Body of pancreas (tissue), 4 donors: ENCODE measurements around the gene CLPTM1L. TPM values are rescaled to one million over a fixed set of nuclear protein-coding genes. Genes with fewer than 3 reads are reported as not detected.

Source experiments
- ATAC-seq: fragments of 150-250 bp; one replicate; pipeline ENCODE4 v1.9.1; 2016
- DNase-seq, 4 donors: peaks; one replicate each; pipeline ENCODE4 v3.0.0-alpha.2; 2019
- H3K27ac ChIP-seq, 4 donors: fragments of 200-600 bp; sonication (generic); 1 replicate in 3 of 4; 2 replicates in 1 of 4; pipeline versions ENCODE4 v1.5.1 to v1.6.1; 2016 to 2019; ENCODE audit warnings: mild to moderate bottlenecking in 1 of 4, mixed read lengths in 1 of 4, moderate library complexity in 1 of 4
- H3K27me3 ChIP-seq, 2 donors: fragments of 200-600 bp; sonication (generic); one replicate each; pipeline ENCODE4 v1.6.0; 2016; ENCODE audit warnings: mild to moderate bottlenecking in 1 of 2
- H3K36me3 ChIP-seq, 2 donors: fragments of 200-600 bp; sonication (generic); replicated peaks in 1 of 2; 2 replicates each; pipeline ENCODE4 v1.5.1; 2016; ENCODE audit warnings: low read depth in 2 of 2; ENCODE audit not compliant: insufficient read depth in 1 of 2
- H3K4me1 ChIP-seq: fragments of 200-600 bp; sonication (generic); one replicate; pipeline ENCODE4 v1.6.0; 2016
- H3K4me3 ChIP-seq, 2 donors: fragments of 200-600 bp; sonication (generic); 1 replicate in 1 of 2; 2 replicates in 1 of 2; pipeline ENCODE4 v1.5.1; 2016 to 2019
- H3K9me3 ChIP-seq, 3 donors: fragments of 200-600 bp; sonication (generic); 1 replicate in 2 of 3; 2 replicates in 1 of 3; pipeline ENCODE4 v1.5.1; 2016
- POLR2A ChIP-seq, 3 donors: fragments of 450-650 bp; IDR thresholded peaks; one replicate each; pipeline ENCODE4 v1.6.1; 2016; ENCODE audit warnings: antibody characterized with exemption in 3 of 3, mild to moderate bottlenecking in 2 of 3
- WGBS, 2 donors: methylation state at CpG; one replicate each; pipeline ENCODE4 v1.1.5; 2017; 5-methylcytosine and 5-hydroxymethylcytosine counted together
- intact Hi-C: fragments of 100-400 bp; cut with DNase I; formaldehyde crosslinking; loops from one replicate; pipeline ENCODE4 v1.15.1; 2023
- total RNA-seq, 2 donors: library from RNA; depleted of rRNA; stranded (reverse); fragments of >200 nt; gene quantifications; one replicate each; pipeline ENCODE4 v1.1.0, GENCODE V29; 2016
- TF ChIP-seq, protein P1 (sequence below), 7 experiments: fragments of 450-650 bp in 4 of 7; fragments of 200-600 bp in 3 of 7; sonication (generic) in 3 of 7; IDR thresholded peaks; one replicate each; pipeline ENCODE4 v1.5.1; 2016 to 2019; ENCODE audit warnings: antibody characterized with exemption in 7 of 7

CLPTM1L gene
- total RNA-seq, 2 donors from 2014 or later, result 91.3 to 109 TPM

DNA sequence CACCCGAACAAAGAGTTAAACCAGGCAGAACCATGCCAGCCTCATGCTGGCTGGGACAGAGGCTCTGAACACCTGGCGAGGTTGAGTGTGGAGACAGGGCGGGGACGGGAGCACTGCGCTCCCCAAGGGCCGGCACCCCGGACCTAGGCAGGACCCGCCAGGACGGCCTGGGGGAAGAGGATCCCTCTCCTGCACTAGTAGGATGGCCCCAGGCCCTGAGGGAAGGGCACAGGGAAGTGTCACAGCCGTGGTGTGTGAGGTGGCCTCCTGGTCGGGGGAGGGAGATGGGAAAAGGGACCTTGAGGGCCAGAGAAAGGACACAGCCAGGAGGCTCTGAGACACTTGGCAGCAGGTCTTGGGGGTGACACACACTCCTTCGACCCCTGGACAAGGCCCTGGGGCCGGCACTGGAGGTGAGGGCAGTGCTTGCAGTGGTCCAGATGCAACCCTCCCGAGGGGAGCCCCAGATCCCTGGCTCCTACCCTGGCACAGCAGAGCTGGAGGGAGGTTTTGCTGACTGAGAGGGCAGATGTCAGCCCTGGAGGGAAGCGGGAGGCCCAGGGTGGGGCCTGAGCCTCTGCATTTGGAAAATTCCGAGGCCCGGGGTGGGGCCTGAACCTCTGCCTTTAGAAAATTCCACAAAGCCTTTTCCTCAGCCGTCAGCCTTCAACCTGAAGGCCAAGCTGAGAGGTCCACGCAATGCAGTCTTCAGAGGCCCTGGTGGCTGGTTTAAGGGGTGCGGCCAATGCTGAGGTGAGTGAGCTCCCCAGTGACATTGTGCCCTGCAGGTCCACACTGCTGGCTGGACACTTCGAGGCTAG lies 25.3 kb downstream of the CLPTM1L start:
- peaks cover 0 to 44% of the 10 kb centered on the region in 2 donors for H3K36me3 ChIP-seq
- intact Hi-C loops, result no loop called here

DNA sequence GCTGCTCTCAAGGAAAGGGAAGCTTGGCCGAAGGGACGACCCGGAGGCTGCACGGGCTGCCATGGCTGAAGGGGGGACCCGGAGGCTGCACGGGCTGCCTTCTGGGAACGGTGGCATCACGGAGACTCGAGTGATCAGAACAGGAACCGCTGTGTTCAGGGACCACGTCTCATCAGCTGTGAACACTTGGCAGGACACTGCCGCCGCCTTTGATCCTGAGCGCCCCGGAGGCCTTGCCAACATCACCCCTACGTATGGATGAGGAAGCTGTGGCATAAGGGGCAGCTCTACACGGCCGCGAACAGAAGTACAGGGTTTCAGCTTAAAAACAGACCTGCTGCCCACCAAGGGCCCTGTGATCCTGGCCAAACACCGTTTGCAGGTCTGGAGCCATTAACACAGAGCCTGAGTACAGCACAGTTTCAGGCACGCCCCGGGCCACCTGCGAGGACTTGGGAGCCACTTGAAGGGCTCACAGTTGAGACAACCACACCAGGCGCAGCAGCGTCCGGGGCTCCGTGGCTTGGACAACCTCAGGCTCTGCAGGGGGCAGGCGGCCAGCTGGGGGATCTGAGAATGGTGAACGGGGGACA lies 26.1 kb downstream of the CLPTM1L start:
- ATAC-seq (no peak), DNase-seq (peak in 1 of 4 donors; percentile 9)
- no peaks in the 10 kb centered on the region for H3K9me3 ChIP-seq
- H3K4me3 ChIP-seq, result no peak overlapping the region
- H3K36me3 ChIP-seq, result peaks cover 0 to 37% of the 10 kb centered on the region in 2 donors
- TF ChIP-seq, protein P1, sequence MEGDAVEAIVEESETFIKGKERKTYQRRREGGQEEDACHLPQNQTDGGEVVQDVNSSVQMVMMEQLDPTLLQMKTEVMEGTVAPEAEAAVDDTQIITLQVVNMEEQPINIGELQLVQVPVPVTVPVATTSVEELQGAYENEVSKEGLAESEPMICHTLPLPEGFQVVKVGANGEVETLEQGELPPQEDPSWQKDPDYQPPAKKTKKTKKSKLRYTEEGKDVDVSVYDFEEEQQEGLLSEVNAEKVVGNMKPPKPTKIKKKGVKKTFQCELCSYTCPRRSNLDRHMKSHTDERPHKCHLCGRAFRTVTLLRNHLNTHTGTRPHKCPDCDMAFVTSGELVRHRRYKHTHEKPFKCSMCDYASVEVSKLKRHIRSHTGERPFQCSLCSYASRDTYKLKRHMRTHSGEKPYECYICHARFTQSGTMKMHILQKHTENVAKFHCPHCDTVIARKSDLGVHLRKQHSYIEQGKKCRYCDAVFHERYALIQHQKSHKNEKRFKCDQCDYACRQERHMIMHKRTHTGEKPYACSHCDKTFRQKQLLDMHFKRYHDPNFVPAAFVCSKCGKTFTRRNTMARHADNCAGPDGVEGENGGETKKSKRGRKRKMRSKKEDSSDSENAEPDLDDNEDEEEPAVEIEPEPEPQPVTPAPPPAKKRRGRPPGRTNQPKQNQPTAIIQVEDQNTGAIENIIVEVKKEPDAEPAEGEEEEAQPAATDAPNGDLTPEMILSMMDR (IDR thresholded peaks at IDR 0.05), result no peak
- TF ChIP-seq POLR2A (IDR thresholded peaks at IDR 0.05), result no peak
- 87 to 90% methylated on average over 12 to 29 of the region's 29 CpGs for WGBS, 2 donors
- H3K27me3 ChIP-seq, result no peaks in the 10 kb centered on the region
- peaks cover 21% of the 10 kb centered on the region for H3K4me1 ChIP-seq
- no peak overlapping the region for H3K27ac ChIP-seq
- intact Hi-C loops, result no loop called here

More for the DNA sequence above, 25.3 kb downstream of the CLPTM1L start:
- no peak for DNase-seq
- Histone ChIP-seq H3K9me3 (no peaks in the 10 kb centered on the region), H3K4me3 (no peak overlapping the region), H3K27me3 (no peaks in the 10 kb centered on the region), H3K4me1 (peaks cover 21% of the 10 kb centered on the region), H3K27ac (no peak overlapping the region)
- 86 to 92% methylated on average over 19 of the region's 21 CpGs for WGBS, 2 donors
- ATAC-seq, result no peak
- TF ChIP-seq POLR2A (IDR thresholded peaks at IDR 0.05), result no peak
- TF ChIP-seq, protein P1 (IDR thresholded peaks at IDR 0.05), result no peak

DNA sequence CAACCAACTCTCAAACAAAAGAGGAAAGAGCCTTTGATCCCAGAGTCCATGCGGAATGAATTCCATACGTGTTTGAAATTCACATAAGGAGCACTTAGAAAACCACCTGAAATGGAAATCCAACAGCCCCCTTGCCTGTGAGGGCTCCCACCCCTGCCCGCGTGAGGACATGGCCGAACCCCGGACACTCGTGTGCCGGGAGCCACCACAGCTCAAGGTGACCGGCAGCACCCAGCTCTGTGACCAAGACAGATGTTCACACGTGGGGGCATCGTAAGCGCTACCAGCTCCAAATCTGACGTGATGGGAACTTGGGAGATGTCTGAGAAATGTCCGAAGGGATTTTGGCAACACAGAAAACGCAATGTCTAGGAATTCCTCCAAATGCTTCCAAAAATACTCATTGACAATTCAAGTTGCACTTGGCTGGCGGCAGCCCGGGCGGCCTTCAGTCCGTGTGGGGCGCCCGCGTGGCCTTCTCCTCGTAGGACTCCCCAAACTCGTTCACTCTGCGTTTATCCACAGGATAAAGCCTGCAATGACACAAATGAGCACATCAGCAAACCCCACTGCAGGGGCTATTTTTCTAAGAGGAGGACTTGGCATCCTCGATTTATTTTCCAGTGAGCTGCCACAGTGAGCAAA lies 26.9 kb downstream of the CLPTM1L start:
- Histone ChIP-seq H3K27me3 (no peaks in the 10 kb centered on the region), H3K4me3 (no peak overlapping the region), H3K27ac (no peak overlapping the region), H3K36me3 (peaks cover 0 to 35% of the 10 kb centered on the region in 2 donors), H3K4me1 (peaks cover 21% of the 10 kb centered on the region), H3K9me3 (no peaks in the 10 kb centered on the region)
- ATAC-seq (no peak), DNase-seq (peak in 1 of 4 donors; percentile 9)
- intact Hi-C loops, result no loop called here
- WGBS, 2 donors, result 92 to 93% methylated on average over 26 of the region's 26 CpGs
- TF ChIP-seq, protein P1 (IDR thresholded peaks at IDR 0.05), result no peak
- no peak for TF ChIP-seq POLR2A (IDR thresholded peaks at IDR 0.05)

DNA sequence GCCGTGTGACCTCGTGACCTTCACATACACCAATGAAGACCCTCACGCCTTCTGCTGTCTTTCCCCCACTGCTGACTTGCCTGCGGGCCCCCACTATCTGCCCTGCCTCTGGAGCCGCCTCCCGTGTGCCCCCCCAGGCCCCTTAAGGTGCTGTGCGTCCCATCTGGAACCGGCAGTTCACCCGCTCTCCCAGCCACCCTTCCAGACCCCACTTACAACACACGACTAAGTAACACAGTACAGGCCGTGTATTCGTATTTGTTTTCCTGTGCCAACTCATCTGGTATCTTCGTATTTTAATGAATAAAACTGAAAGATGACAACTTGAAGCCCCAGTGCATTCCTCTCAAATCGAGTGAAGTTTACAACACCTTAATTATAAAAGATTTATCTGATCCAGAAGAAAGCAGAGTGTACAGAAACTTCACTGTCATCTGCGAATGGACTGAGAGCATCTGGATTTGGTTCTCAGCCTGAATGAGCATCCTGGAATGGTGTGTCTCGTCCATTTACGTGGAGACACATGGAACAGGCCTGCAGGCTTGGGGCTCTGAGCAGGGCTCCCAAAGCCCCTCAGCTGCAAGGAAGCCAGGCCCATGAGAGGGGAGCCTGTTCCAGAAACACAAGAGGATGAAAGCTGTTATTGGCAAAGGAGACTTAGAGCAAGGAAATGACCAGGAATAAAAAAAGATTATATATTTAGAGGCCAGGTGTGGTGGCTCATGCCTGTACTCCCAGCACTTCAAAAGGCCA lies 28.1 kb downstream of the CLPTM1L start:
- H3K4me3 ChIP-seq, result no peak overlapping the region
- no peak for TF ChIP-seq POLR2A (IDR thresholded peaks at IDR 0.05)
- TF ChIP-seq, protein P1 (IDR thresholded peaks at IDR 0.05), result no peak
- peak overlapping the region; percentile 76 to 88 (median 84) for H3K27ac ChIP-seq
- no peaks in the 10 kb centered on the region for H3K9me3 ChIP-seq
- intact Hi-C loops, result no loop called here
- WGBS, 2 donors, result 40 to 41% methylated on average over 17 of the region's 17 CpGs
- no peaks in the 10 kb centered on the region for H3K27me3 ChIP-seq
- DNase-seq (no peak), ATAC-seq (no peak)
- peaks cover 0 to 25% of the 10 kb centered on the region in 2 donors for H3K36me3 ChIP-seq
- H3K4me1 ChIP-seq, result peaks cover 21% of the 10 kb centered on the region
